HepG2 (cell line): Measurements from ENCODE around the gene CNN3. TPM values are rescaled to one million over a fixed set of nuclear protein-coding genes. Genes with fewer than 3 reads are reported as not detected.

ENCODE experiments used
- ARNT2 ChIP-seq: sonication (generic); formaldehyde crosslinking; IDR thresholded peaks from 2 replicates; pipeline ENCODE4 v1.8.0; 2022; ENCODE audit warnings: mild to moderate bottlenecking, low read depth, missing genetic modification reagents, moderate library complexity
- ATRX ChIP-seq: sonication (generic); formaldehyde crosslinking; IDR thresholded peaks from 2 replicates; pipeline ENCODE4 v1.4.0; 2020; ENCODE audit warnings: missing genetic modification reagents, borderline replicate concordance
- CC2D1A ChIP-seq: sonication (generic); formaldehyde crosslinking; IDR thresholded peaks from 2 replicates; pipeline ENCODE4 v1.8.1; 2023; ENCODE audit warnings: mild to moderate bottlenecking, missing genetic modification reagents
- CTCF ChIP-seq: sonication (generic); formaldehyde crosslinking; IDR thresholded peaks from 2 replicates; pipeline ENCODE4 v1.5.0; 2020; ENCODE audit warnings: mild to moderate bottlenecking, missing genetic modification reagents, moderate library complexity
- DR1 ChIP-seq: sonication (generic); formaldehyde crosslinking; IDR thresholded peaks from 2 replicates; pipeline ENCODE4 v1.8.0; 2021; ENCODE audit warnings: mild to moderate bottlenecking, missing genetic modification reagents, inconsistent platforms
- ELF3 ChIP-seq: IDR thresholded peaks from 2 replicates; pipeline ENCODE4 v1.6.1; 2016; ENCODE audit warnings: missing genetic modification reagents, missing compliant biosample characterization
- ETV6 ChIP-seq: sonication (generic); formaldehyde crosslinking; conservative IDR thresholded peaks from 2 replicates; pipeline ENCODE4 v1.4.0; 2020; ENCODE audit warnings: missing genetic modification reagents
- HNF4G ChIP-seq, 2 experiments: sonication (generic) in 1 of 2; formaldehyde crosslinking in 1 of 2; IDR thresholded peaks; 2 replicates each; pipeline versions ENCODE4 v1.4.0 to v1.6.1; 2011 to 2020; ENCODE audit warnings: borderline replicate concordance in 2 of 2, low read depth in 2 of 2, mild to moderate bottlenecking in 2 of 2, low read length in 1 of 2, missing genetic modification reagents in 1 of 2, moderate library complexity in 1 of 2
- HOMEZ ChIP-seq: IDR thresholded peaks from 2 replicates; pipeline ENCODE4 v1.6.1; 2016; ENCODE audit warnings: low read depth
- KDM5B ChIP-seq: sonication (generic); formaldehyde crosslinking; IDR thresholded peaks from 2 replicates; pipeline ENCODE4 v1.4.0; 2020; ENCODE audit warnings: missing genetic modification reagents, mild to moderate bottlenecking, borderline replicate concordance
- MTF2 ChIP-seq: sonication (generic); formaldehyde crosslinking; IDR thresholded peaks from 2 replicates; pipeline ENCODE4 v1.5.0; 2020; ENCODE audit warnings: missing genetic modification reagents, borderline replicate concordance
- PHF20 ChIP-seq: sonication (generic); formaldehyde crosslinking; IDR thresholded peaks from 2 replicates; pipeline ENCODE4 v1.5.0; 2020; ENCODE audit warnings: mild to moderate bottlenecking, missing genetic modification reagents
- RARA ChIP-seq: IDR thresholded peaks from 2 replicates; pipeline ENCODE4 v1.6.1; 2016; ENCODE audit warnings: missing genetic modification reagents, missing compliant biosample characterization
- SOX6 ChIP-seq, 2 experiments: fragments of 450-650 bp in 1 of 2; sonication (generic) in 1 of 2; formaldehyde crosslinking in 1 of 2; IDR thresholded peaks; 2 replicates each; pipeline versions ENCODE4 v1.4.0 to v1.6.1; 2017 to 2020; ENCODE audit warnings: antibody characterized with exemption in 1 of 2, mild to moderate bottlenecking in 1 of 2, missing genetic modification reagents in 1 of 2
- STAG1 ChIP-seq: sonication (generic); formaldehyde crosslinking; IDR thresholded peaks from 2 replicates; pipeline ENCODE4 v1.4.0; 2020; ENCODE audit warnings: missing genetic modification reagents
- TBX2 ChIP-seq: sonication (generic); formaldehyde crosslinking; IDR thresholded peaks from 2 replicates; pipeline ENCODE4 v1.5.0; 2020; ENCODE audit warnings: missing genetic modification reagents, mild to moderate bottlenecking, borderline replicate concordance
- ZBTB2 ChIP-seq: sonication (generic); formaldehyde crosslinking; IDR thresholded peaks from 2 replicates; pipeline ENCODE4 v1.8.0; 2022; ENCODE audit warnings: low read depth, missing genetic modification reagents
- ZNF530 ChIP-seq: sonication (generic); formaldehyde crosslinking; IDR thresholded peaks from 2 replicates; pipeline ENCODE4 v1.5.0; 2020; ENCODE audit warnings: low read depth, mild to moderate bottlenecking, missing genetic modification reagents
- ZNF577 ChIP-seq: sonication (generic); formaldehyde crosslinking; IDR thresholded peaks from 2 replicates; pipeline ENCODE4 v1.4.0; 2020; ENCODE audit warnings: mild to moderate bottlenecking, low read depth, missing genetic modification reagents, borderline replicate concordance
- ZNF709 ChIP-seq: sonication (generic); formaldehyde crosslinking; IDR thresholded peaks from 2 replicates; pipeline ENCODE4 v1.5.0; 2020; ENCODE audit warnings: mild to moderate bottlenecking, missing genetic modification reagents
- polyA plus RNA-seq, 8 experiments: library from polyadenylated mRNA; depleted of rRNA in 3 of 8; stranded (reverse) in 7 of 8; unstranded in 1 of 8; fragments of >200 nt; fragmentation: Illumina TruSeq in 4 of 8; extraction: Trizol in 4 of 8; gene quantifications; 2 replicates each; pipeline versions ENCODE4 v1.2.1 to v1.2.3, GENCODE V29; 2011 to 2016; ENCODE audit warnings: low read depth in 4 of 8, missing spikeins in 1 of 8, mixed read lengths in 1 of 8; ENCODE audit not compliant: insufficient read depth in 1 of 8
- total RNA-seq, 5 experiments: library from RNA; depleted of rRNA; stranded (reverse); fragments of >200 nt; fragmentation: Illumina TruSeq; extraction: Trizol; gene quantifications; 2 replicates each; pipeline ENCODE4 v1.2.3, GENCODE V29; 2016; ENCODE audit warnings: low read depth in 1 of 5
- TF ChIP-seq, protein P1 (sequence below): IDR thresholded peaks from 2 replicates; pipeline ENCODE4 v1.6.1; 2016; ENCODE audit warnings: low read depth, control low read depth

CNN3 gene
- total and polyA plus RNA-seq, 2 of the 13 experiments (the other 11 are each of a cell fraction or from before 2014, with no cell fraction given), result 113 to 223 TPM

DNA sequence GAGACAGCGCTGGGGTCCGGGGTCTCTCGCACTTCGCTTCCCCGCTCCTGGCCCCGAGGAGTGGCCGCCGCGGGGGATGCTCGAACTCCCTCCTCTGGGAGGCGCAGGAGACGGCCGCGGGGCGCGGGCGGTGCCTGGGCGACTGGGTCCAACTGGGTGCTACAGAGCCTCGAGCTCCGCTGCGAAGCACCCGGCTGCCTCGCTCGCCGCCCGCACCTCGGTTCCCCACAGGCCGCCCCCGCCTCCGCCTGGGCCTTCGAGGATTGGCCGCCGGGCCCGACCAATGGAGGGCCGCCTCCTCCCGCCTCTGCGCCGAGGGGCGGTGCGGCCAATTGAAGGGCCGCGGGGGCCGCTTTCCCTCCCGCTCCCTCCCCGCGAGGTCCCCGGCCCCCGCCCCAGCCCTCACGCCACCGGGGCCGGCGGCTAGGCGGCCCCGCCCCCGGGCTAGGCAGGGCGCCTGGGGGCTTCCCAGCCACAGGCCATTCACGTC, at the start of gene CNN3 (continued):
- TF ChIP-seq PHF20 (peak; percentile 58), HOMEZ (0 out of 2 replicates have a peak, but pooled peaks have one; percentile 39), ZNF530 (CRISPR knock-in tag) (peak; percentile 67; the same call in 1 of the 2 replicates), ZNF709 (peak; percentile 66; the same call in 1 of the 2 replicates), STAG1 (CRISPR knock-in tag) (0 out of 2 replicates have a peak, but pooled peaks have one; percentile 14), DR1 (CRISPR knock-in tag) (peak; percentile 51; the same call in 1 of the 2 replicates), HNF4G (IDR thresholded peaks at IDR 0.05; ENCODE audit: borderline replicate concordance, low read depth, low read length) (peak; percentile 39; the same call in 1 of the 2 replicates), HNF4G (CRISPR knock-in tag; IDR thresholded peaks at IDR 0.05; ENCODE audit: borderline replicate concordance, low read depth) (peak; percentile 18; the same call in 1 of the 2 replicates), ZBTB2 (CRISPR knock-in tag) (peak; percentile 34; the same call in 1 of the 2 replicates), ELF3 (0 out of 2 replicates have a peak, but pooled peaks have one; percentile 28), ARNT2 (peak; percentile 90), ATRX (CRISPR knock-in tag) (no peak), CC2D1A (CRISPR knock-in tag) (0 out of 2 replicates have a peak, but pooled peaks have one; percentile 44), ZNF577 (CRISPR knock-in tag) (no peak), RARA (CRISPR knock-in tag) (peak; percentile 6; the same call in 1 of the 2 replicates), CTCF (CRISPR knock-in tag) (peak; percentile 39), KDM5B (peak; percentile 63; the same call in 1 of the 2 replicates), TBX2 (CRISPR knock-in tag) (peak; percentile 62; the same call in 1 of the 2 replicates), SOX6 (IDR thresholded peaks at IDR 0.05) (no peak), SOX6 (CRISPR knock-in tag; IDR thresholded peaks at IDR 0.05) (peak; percentile 62), ETV6 (peak; percentile 42; the same call in 1 of the 2 replicates), MTF2 (CRISPR knock-in tag) (no peak)
- TF ChIP-seq, protein P1, sequence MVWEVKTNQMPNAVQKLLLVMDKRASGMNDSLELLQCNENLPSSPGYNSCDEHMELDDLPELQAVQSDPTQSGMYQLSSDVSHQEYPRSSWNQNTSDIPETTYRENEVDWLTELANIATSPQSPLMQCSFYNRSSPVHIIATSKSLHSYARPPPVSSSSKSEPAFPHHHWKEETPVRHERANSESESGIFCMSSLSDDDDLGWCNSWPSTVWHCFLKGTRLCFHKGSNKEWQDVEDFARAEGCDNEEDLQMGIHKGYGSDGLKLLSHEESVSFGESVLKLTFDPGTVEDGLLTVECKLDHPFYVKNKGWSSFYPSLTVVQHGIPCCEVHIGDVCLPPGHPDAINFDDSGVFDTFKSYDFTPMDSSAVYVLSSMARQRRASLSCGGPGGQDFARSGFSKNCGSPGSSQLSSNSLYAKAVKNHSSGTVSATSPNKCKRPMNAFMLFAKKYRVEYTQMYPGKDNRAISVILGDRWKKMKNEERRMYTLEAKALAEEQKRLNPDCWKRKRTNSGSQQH (CRISPR knock-in tag), result peak; percentile 42; the same call in 1 of the 2 replicates
